BLaER1 (cell line): Measurements from ENCODE around the gene ATP6AP1.
"Not testable (repeated sequence)": the region's sequence is repeated elsewhere in the genome, so short reads cannot be mapped to it uniquely, and the experiment has no call there.

ENCODE experiments used
- H3K27ac ChIP-seq: shearing (Covaris generic); formaldehyde crosslinking; 2 replicates; pipeline ENCODE4 v1.8.1; 2022
- H3K27me3 ChIP-seq: shearing (Covaris generic); formaldehyde crosslinking; 2 replicates; pipeline ENCODE4 v1.8.1; 2022
- H3K36me3 ChIP-seq: shearing (Covaris generic); formaldehyde crosslinking; 2 replicates; pipeline ENCODE4 v1.8.1; 2022
- H3K4me1 ChIP-seq: shearing (Covaris generic); formaldehyde crosslinking; 2 replicates; pipeline ENCODE4 v1.8.1; 2022
- H3K4me2 ChIP-seq: shearing (Covaris generic); formaldehyde crosslinking; 2 replicates; pipeline ENCODE4 v1.8.1; 2022
- H3K4me3 ChIP-seq: shearing (Covaris generic); formaldehyde crosslinking; 2 replicates; pipeline ENCODE4 v1.8.1; 2022
- H3K9ac ChIP-seq: shearing (Covaris generic); formaldehyde crosslinking; 2 replicates; pipeline ENCODE4 v1.8.1; 2022
- H3K9me3 ChIP-seq: shearing (Covaris generic); formaldehyde crosslinking; 2 replicates; pipeline ENCODE4 v1.8.1; 2022
- H4K20me1 ChIP-seq: shearing (Covaris generic); formaldehyde crosslinking; 2 replicates; pipeline ENCODE4 v1.8.1; 2022
- Cebpa-rat ChIP-seq: shearing (Covaris generic); IDR thresholded peaks from 2 replicates; pipeline ENCODE4 v1.8.1; 2022

The ATP6AP1 gene

GRCh38 chrX:154399527-154400368 is 28.7 kb upstream of the ATP6AP1 start:
- Histone ChIP-seq H3K27ac (peak overlapping the region; percentile 99), H3K27me3 (no peaks in the 10 kb centered on the region), H3K36me3 (peaks cover 26% of the 10 kb centered on the region), H3K4me1 (peaks cover 8% of the 10 kb centered on the region), H3K4me2 (peak overlapping the region; percentile 67), H3K9me3 (peaks cover 29% of the 10 kb centered on the region), H3K4me3 (peak overlapping the region; percentile 84), H4K20me1 (peaks cover 45% of the 10 kb centered on the region), H3K9ac (peak overlapping the region; percentile 100)
- TF ChIP-seq Cebpa-rat: no peak

GRCh38 chrX:154400369-154400817 is 28.1 kb upstream of the ATP6AP1 start:
- Histone ChIP-seq H3K36me3 (peaks cover 26% of the 10 kb centered on the region), H3K9me3 (peaks cover 29% of the 10 kb centered on the region), H3K4me1 (peaks cover 14% of the 10 kb centered on the region), H3K4me2 (peak overlapping the region; percentile 67), H3K9ac (peak overlapping the region; percentile 100; the same call in 1 of the 2 replicates), H4K20me1 (peaks cover 45% of the 10 kb centered on the region), H3K4me3 (peak overlapping the region; percentile 84)
- H3K27ac ChIP-seq, H3K27me3 ChIP-seq: not testable (repeated sequence)

GRCh38 chrX:154401045-154401799 is 27.3 kb upstream of the ATP6AP1 start:
- Histone ChIP-seq H3K4me3 (no peak overlapping the region), H3K27me3 (0 out of 2 replicates have a peak, but pooled peaks cover 5% of the 10 kb centered on the region), H3K9ac (no peak overlapping the region; the same call in 1 of the 2 replicates), H3K9me3 (peaks cover 29% of the 10 kb centered on the region), H3K27ac (no peak overlapping the region), H3K36me3 (peaks cover 26% of the 10 kb centered on the region), H4K20me1 (peaks cover 45% of the 10 kb centered on the region), H3K4me1 (peaks cover 15% of the 10 kb centered on the region), H3K4me2 (peak overlapping the region; percentile 67; the same call in 1 of the 2 replicates)
- no peak for TF ChIP-seq Cebpa-rat

- peaks cover 26% of the 10 kb centered on the region for H3K36me3 ChIP-seq
- no peak overlapping the region for H3K27ac ChIP-seq
- no peak overlapping the region for H3K4me2 ChIP-seq
- H3K9ac ChIP-seq: no peak overlapping the region
- no peak overlapping the region for H3K4me3 ChIP-seq
- H4K20me1 ChIP-seq: peaks cover 45% of the 10 kb centered on the region
- peaks cover 24% of the 10 kb centered on the region for H3K9me3 ChIP-seq
- 0 out of 2 replicates have a peak, but pooled peaks cover 5% of the 10 kb centered on the region for H3K27me3 ChIP-seq
- peaks cover 15% of the 10 kb centered on the region for H3K4me1 ChIP-seq
- TF ChIP-seq Cebpa-rat: no peak
Observed at GRCh38 chrX:154401918-154402621, 26.4 kb upstream of the ATP6AP1 start.

- no peak overlapping the region for H3K27ac ChIP-seq
- peaks cover 18% of the 10 kb centered on the region for H3K9me3 ChIP-seq
- H3K27me3 ChIP-seq: 0 out of 2 replicates have a peak, but pooled peaks cover 5% of the 10 kb centered on the region
- H4K20me1 ChIP-seq: peaks cover 45% of the 10 kb centered on the region
- peaks cover 15% of the 10 kb centered on the region for H3K4me1 ChIP-seq
- H3K4me3 ChIP-seq: no peak overlapping the region
- H3K36me3 ChIP-seq: peaks cover 26% of the 10 kb centered on the region
- TF ChIP-seq Cebpa-rat: no peak
- no peak overlapping the region for H3K9ac ChIP-seq
- no peak overlapping the region for H3K4me2 ChIP-seq
Observed at GRCh38 chrX:154402622-154403127, 25.8 kb upstream of the ATP6AP1 start.

GRCh38 chrX:154403192-154403591 is 25.3 kb upstream of the ATP6AP1 start:
- Histone ChIP-seq H3K27ac (no peak overlapping the region), H3K27me3 (0 out of 2 replicates have a peak, but pooled peaks cover 5% of the 10 kb centered on the region), H4K20me1 (peaks cover 45% of the 10 kb centered on the region)

GRCh38 chrX:154403858-154404257 is 24.6 kb upstream of the ATP6AP1 start:
- H3K4me3 ChIP-seq: no peak overlapping the region
- H3K9me3 ChIP-seq: peaks cover 6% of the 10 kb centered on the region; the same call in 1 of the 2 replicates
- no peak for TF ChIP-seq Cebpa-rat
- no peak overlapping the region for H3K27ac ChIP-seq
- H3K9ac ChIP-seq: no peak overlapping the region
- 0 out of 2 replicates have a peak, but pooled peaks cover 5% of the 10 kb centered on the region for H3K27me3 ChIP-seq
- H3K36me3 ChIP-seq: peaks cover 25% of the 10 kb centered on the region
- peaks cover 22% of the 10 kb centered on the region for H3K4me1 ChIP-seq
- H4K20me1 ChIP-seq: peaks cover 44% of the 10 kb centered on the region
- no peak overlapping the region for H3K4me2 ChIP-seq

More at GRCh38 chrX:154403192-154403591, 25.3 kb upstream of the ATP6AP1 start:
- Histone ChIP-seq H3K4me1 (peaks cover 15% of the 10 kb centered on the region), H3K4me2 (no peak overlapping the region), H3K4me3 (no peak overlapping the region), H3K9ac (no peak overlapping the region), H3K36me3 (peaks cover 26% of the 10 kb centered on the region), H3K9me3 (peaks cover 13% of the 10 kb centered on the region)
- no peak for TF ChIP-seq Cebpa-rat

- no peaks in the 10 kb centered on the region; the same call in 1 of the 2 replicates for H3K9me3 ChIP-seq
- no peak overlapping the region for H3K9ac ChIP-seq
- no peak overlapping the region for H3K4me3 ChIP-seq
- peaks cover 36% of the 10 kb centered on the region for H4K20me1 ChIP-seq
- H3K4me1 ChIP-seq: peaks cover 25% of the 10 kb centered on the region
- H3K36me3 ChIP-seq: peaks cover 17% of the 10 kb centered on the region
- H3K4me2 ChIP-seq: no peak overlapping the region
- 0 out of 2 replicates have a peak, but pooled peaks cover 5% of the 10 kb centered on the region for H3K27me3 ChIP-seq
- no peak for TF ChIP-seq Cebpa-rat
- no peak overlapping the region for H3K27ac ChIP-seq
Observed at GRCh38 chrX:154404625-154405192, 23.8 kb upstream of the ATP6AP1 start.
